ENCODE results near the gene ADCY5. TPM values are rescaled to one million over a fixed set of nuclear protein-coding genes. Genes with fewer than 3 reads are reported as not detected.

The ADCY5 gene
- total RNA-seq, 1 donor from 2014 or later, result 232 TPM

- DNase-seq (ENCODE audit: missing footprints) (no peak), ATAC-seq (no peak)
- intact Hi-C loops (cut with DNase I), result no loop called here
Observed at GRCh38 chr3:123281929-123282328, 167.0 kb downstream of the ADCY5 start.

- no peak for ATAC-seq
- intact Hi-C loops (cut with DNase I), result no loop called here
- DNase-seq (ENCODE audit: missing footprints), result no peak
Observed at GRCh38 chr3:123281406-123281805, 167.5 kb downstream of the ADCY5 start.

DNA sequence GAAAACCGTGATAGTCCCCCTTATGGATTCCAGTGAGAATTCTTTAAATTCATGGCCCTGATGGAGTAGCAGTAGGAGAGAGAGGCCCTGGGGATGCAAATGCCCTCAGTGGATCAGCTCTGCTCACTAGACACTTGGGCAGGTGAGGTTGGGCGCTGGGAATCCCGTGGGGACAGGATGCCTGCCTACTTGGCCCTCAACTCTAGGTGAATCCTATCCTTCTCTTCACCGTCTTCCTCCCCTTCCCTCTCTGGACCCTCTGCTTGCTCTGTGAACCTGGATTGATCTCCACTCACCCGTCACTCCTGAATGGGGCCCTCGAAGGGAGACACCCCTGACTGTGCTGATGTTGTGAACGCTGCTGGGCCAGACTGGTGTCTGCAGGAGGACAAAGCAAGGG, 169.8 kb downstream of the ADCY5 start:
- intact Hi-C loops (cut with DNase I), result no loop called here
- DNase-seq (ENCODE audit: missing footprints) (no peak), ATAC-seq (no peak)

GRCh38 chr3:123278446-123278845, 170.4 kb downstream of the ADCY5 start:
- intact Hi-C loops (cut with DNase I), result no loop called here
- ATAC-seq, result no peak
- DNase-seq (ENCODE audit: missing footprints), result no peak

DNA sequence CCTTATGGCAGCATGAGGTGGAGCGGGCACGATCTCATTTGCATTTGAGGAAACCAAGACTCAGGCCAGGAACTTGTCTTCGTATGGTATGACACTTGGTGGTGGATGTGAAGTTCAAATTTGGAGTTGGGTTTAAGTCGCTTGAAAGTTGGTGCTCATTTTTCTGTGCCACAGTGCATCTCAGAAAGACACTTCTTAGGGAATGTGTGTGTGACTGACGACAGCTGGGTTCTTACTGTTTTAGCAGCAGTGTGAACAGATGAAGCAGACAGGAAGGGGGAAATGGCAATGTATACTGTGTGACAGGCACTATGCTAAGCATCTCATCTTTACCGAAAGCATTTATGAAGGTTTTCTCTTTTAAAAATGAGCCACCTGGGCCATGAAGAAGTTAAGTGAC, 171.8 kb downstream of the ADCY5 start:
- intact Hi-C loops (cut with DNase I), result no loop called here
- no peak for DNase-seq (ENCODE audit: missing footprints)
- no peak for ATAC-seq

- ATAC-seq (no peak), DNase-seq (ENCODE audit: missing footprints) (no peak)
- intact Hi-C loops (cut with DNase I), result no loop called here
Observed at GRCh38 chr3:123276346-123277006, 172.4 kb downstream of the ADCY5 start.

- intact Hi-C loops (cut with DNase I), result no loop called here
- ATAC-seq, result no peak
- DNase-seq (ENCODE audit: missing footprints), result no peak
Observed at GRCh38 chr3:123275691-123276090, 173.2 kb downstream of the ADCY5 start.

DNA sequence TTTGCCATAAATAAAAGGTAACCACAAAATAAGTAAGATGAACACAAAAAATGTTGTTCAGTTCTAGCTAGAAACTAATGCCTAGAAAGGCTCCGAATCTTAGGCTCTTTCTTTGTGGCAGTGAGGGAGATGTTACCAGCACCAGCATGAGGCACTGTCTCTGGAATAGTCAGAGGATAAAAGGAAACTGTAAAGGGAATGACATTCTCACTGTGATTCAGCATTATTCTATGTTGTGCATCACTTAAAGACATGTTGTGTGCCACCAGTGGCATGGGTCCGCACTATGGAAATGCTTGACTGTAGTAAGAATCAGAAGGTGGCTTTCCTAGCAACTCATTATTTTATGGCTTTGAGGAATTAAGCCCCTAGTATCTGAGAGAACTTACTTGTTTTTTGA, 176.3 kb downstream of the ADCY5 start:
- intact Hi-C loops (cut with DNase I), result no loop called here
- no peak for ATAC-seq

GRCh38 chr3:123271466-123272159, 177.3 kb downstream of the ADCY5 start:
- DNase-seq (ENCODE audit: missing footprints), result no peak
- ATAC-seq, result peak; percentile 91
- intact Hi-C loops (cut with DNase I), result no loop called here

More for the DNA sequence above, 176.3 kb downstream of the ADCY5 start:
- DNase-seq (ENCODE audit: missing footprints), result no peak

DNA sequence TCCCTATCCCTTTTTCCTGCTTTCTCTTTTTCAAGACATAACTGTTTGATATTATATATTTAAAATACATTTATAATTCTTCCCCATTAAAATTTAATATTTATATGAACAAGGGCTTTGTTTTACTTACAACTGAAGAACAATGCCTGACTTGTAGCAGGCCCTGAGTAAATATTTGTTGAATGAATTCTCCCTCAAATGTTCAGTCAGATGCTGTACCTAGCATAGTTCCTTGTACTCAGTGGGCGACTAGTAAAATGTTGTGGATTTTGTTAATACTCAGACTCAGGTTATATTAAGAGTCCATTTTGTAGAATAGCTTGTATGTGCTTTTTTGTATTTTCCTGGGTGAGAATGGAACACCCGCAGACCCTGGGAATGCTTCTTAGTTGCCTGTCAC, 178.1 kb downstream of the ADCY5 start:
- no peak for DNase-seq (ENCODE audit: missing footprints)
- intact Hi-C loops (cut with DNase I), result no loop called here
- ATAC-seq, result no peak

GRCh38 chr3:123267821-123268220, 181.1 kb downstream of the ADCY5 start:
- intact Hi-C loops (cut with DNase I), result no loop called here
- DNase-seq (ENCODE audit: missing footprints) (no peak), ATAC-seq (no peak)

DNA sequence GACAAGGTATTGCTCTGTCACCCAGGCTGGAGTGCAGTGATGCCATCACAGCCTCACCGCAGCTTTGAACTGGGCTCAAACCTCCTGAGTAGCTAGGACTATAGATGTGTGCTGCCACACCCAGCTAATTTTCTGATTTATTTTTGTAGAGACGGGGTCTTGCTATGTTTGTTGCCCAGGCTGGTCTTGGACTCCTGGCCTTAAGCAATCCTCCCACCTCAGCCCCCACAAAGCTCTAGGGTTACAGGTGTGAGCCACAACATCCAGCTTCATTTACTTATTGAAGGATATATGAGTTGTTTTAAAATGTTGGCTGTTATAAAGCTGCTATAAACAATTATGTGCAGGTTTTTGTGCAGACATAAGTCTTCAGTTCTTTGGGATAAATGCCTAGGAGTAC, 184.9 kb downstream of the ADCY5 start:
- intact Hi-C loops (cut with DNase I), result no loop called here
- DNase-seq (ENCODE audit: missing footprints) (no peak), ATAC-seq (no peak)

DNA sequence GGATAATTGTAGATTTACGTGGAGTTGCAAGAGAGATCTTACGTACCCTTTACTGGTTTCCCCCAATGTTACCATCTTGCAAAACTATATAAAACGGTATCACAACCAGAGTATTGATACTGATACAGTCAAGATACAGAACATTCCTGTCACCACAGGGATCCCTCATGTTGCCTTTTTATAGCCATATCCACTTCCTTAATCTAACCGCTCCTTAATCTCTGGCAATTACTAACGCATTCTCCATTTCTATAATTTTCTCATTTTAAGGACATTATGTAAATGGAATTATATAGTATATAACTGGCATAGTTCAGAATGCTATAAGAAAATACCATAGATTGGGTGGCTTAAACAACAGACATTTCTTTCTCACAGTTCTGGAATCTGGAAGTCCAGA, 186.0 kb downstream of the ADCY5 start:
- ATAC-seq, result no peak
- intact Hi-C loops (cut with DNase I), result no loop called here
- no peak for DNase-seq (ENCODE audit: missing footprints)

DNA sequence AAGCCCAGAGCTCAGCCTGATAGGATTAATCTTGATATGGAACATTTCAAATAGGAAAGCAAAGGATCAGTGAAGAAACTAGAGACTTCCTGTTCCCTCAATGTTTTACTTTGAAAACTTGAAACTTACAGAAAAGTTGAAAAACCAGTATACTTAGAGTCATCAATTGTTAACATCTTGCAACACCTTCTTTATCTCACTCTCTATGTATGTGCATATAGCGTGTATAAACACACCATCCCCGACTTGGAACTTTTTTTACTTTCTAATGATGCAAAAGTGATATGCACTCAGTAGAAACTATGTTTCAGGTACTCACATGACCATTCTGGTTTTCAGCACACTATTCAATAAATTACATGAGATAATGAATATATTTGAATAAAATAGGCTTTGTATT, 186.7 kb downstream of the ADCY5 start:
- ATAC-seq (no peak), DNase-seq (ENCODE audit: missing footprints) (no peak)
- intact Hi-C loops (cut with DNase I), result no loop called here

GRCh38 chr3:123261666-123262065, 187.2 kb downstream of the ADCY5 start:
- DNase-seq (ENCODE audit: missing footprints), result no peak
- no peak for ATAC-seq
- intact Hi-C loops (cut with DNase I), result no loop called here

DNA sequence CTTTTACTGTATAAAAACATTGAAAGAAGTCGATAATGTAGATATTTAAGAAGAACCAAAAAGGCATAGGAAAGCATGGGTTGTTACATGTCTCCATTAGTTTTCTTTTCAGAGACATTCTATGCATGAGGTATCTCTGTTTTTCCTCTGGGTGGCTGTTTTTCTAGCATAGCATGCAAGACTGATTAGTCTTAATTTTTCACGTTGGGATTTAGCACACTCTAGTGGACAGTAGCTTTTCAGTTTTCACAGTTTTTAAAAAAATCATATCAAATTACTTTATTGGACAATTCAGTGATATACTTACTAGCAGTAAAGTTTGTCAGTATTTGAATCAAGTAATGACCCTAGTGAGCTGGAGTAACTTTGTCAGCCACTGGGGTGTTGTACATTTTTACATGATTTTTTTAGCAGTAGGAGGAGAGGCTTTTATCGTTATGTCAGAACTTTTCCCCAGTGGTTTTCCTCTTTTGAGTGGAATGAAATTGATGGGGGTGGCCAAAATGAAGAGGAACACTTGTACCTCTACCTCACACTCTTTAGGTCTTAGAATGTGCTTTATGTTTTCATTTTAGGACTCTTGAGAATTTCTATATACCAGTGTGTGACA, 190.0 kb downstream of the ADCY5 start:
- intact Hi-C loops (cut with DNase I), result loop anchor here (2.0 kb wide), 1 partner anchor 314 kb away; no protein-coding TSS in a partner anchor
- ATAC-seq (peak; percentile 56), DNase-seq (ENCODE audit: missing footprints) (no peak)

DNA sequence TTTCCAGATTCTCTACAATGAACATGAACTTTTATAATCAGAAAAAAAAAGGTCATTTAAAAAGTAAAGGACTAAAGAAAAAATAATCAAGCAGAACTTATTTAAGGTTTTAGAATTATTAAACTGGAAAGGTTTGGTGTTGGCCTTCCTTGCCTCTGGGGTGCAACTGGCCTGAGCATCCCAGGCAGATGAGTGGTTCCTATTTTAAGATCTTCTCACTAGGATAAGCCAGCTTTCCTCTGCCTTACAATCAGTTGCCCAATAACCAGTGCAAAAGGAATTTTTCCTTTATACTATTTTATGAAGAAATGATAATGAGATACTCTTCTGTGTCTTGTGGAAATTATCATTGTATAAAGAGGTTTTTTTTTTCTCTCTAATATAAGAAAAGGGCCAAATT, 190.5 kb downstream of the ADCY5 start:
- no peak for DNase-seq (ENCODE audit: missing footprints)
- intact Hi-C loops (cut with DNase I), result loop anchor here (2.0 kb wide), 1 partner anchor 314 kb away; no protein-coding TSS in a partner anchor
- ATAC-seq, result no peak

- no peak for DNase-seq (ENCODE audit: missing footprints)
Observed at GRCh38 chr3:123256256-123256655, 192.6 kb downstream of the ADCY5 start.

DNA sequence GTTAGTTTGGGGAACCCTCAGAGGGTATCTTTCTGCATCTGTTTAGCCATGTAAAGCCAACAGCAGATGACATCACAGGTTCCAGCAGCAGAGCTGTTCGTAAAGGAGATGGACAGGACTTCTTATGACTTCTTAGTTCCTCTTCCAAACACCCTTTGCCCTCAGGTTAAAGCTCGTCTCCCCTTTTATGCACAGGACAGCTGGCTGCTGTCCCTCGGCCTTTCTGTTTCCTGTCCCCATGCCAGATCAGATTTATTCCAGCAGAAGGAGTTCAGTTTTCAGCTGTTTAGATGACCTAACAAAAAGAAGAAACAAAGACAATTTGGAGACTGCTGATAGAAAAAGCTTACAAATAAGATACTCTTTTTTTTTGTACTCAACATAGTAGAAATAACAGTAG, 202.0 kb downstream of the ADCY5 start:
- DNase-seq (ENCODE audit: missing footprints) (no peak), ATAC-seq (no peak)

More at GRCh38 chr3:123256256-123256655, 192.6 kb downstream of the ADCY5 start:
- intact Hi-C loops (cut with DNase I), result no loop called here
- no peak for ATAC-seq

DNA sequence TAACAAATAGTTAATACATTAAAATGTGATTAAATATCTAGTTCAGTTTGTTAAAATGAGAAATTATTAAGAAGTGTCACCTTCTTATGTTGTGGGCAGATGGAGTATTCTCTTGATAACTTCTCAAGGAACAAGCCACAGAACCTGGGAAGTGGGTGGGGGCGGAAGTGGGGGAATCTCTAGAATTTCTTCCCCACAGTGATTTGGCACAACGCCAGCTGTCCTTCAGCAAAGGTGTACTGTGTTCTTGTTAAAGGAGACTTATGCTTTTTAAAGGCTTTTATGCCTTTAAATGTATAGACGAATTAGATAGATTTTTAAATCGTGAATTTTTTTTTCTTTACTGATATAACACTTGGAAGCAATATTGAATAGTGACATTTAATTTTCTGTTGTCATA, 204.8 kb downstream of the ADCY5 start:
- intact Hi-C loops (cut with DNase I), result no loop called here
- no peak for DNase-seq (ENCODE audit: missing footprints)
- no peak for ATAC-seq

More for the DNA sequence above, 202.0 kb downstream of the ADCY5 start:
- intact Hi-C loops (cut with DNase I), result no loop called here
